NCI-H2107 treated with DMSO at 0.1 percent for 48 hours (cell line): ENCODE measurements around the gene RSAD1.

ENCODE experiments used
- DNase-seq: peaks from one replicate; lab custom pipeline; 2025; ENCODE audit not compliant: unreplicated experiment; lab: John Stamatoyannopoulos, UW

Gene RSAD1

GRCh38 chr17:50491505-50491904, 12.8 kb downstream of the RSAD1 start:
- DNase-seq = no peak

DNA sequence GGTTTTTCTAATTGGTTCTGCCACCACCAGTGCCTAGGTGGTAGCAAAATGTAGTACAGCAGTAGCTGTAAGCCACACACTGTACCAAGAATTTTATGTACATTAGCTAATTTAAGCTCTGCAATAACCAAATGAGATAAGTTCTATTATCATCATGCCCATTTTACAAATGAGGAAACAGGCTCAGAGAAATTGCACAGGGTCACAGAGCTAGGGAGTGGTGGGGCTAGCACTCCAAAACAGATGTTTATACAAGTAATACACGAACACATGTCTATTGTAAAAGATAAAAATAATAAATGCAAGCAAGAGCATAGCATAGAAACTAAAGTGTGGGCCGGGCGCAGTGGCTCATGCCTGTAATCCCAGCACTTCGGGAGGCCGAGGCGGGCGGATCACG, 13.6 kb downstream of the RSAD1 start:
- DNase-seq = no peak

GRCh38 chr17:50493744-50494143, 15.1 kb downstream of the RSAD1 start:
- DNase-seq = no peak

GRCh38 chr17:50495217-50495823, 16.7 kb downstream of the RSAD1 start:
- DNase-seq = no peak

GRCh38 chr17:50495918-50496317, 17.3 kb downstream of the RSAD1 start:
- DNase-seq = no peak

DNA sequence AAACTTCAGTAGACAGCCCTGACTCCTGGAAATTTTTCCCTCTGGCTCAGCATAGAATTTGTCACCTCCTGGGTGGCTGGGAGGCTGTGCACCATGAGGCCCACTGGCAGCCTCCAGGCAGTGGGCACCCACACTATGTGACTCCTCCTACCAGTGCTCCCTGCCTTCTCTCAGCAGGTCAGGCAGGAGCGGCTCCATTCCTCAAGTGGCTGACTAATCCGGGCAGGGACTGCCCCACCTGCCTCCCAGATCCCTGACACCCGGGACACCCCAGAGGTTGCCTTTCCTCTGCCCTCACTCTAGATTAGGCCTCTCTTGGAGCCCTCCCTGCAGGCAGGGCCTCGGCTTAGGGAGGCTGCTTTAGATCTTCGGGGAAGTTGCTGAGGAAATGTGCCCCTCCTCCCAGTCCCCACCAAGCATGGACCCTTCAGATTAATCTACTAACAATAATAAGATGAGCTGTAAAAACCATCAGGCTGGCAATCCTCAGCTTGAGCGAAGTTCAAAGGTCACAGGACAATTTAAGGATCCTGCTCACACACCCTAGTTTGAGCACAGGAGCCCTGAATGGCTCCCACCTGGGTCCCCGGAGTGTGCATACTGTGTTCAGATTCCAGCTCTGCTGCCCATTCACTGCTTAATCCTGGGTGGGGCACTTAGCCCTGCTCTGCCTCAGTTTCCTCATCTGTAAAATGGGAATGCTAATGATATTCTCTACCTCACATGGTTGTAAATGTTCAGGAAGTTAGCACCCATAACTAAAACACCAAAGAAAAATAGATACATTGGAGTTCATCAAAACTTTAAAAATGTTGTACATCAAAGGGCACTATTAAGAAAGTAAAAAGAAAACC, 19.6 kb downstream of the RSAD1 start:
- DNase-seq = no peak

DNA sequence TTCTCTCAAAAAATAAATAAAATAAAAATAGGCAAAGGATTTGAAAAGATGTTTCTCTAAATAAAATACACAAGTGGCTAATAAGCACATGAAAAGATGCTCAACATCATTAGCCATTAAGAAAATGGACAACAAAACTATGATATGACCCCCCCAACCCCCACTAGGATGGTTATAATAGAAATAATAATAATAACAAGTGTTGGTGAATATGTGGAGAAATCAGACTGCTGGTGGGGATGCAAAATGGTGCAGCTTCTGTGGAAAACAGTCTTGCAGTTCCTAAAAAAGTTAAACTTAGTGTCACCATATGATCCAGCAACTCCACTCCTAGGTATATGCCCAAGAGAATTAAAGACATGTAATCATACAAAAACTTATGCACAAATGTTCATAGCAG, 20.6 kb downstream of the RSAD1 start:
- DNase-seq = no peak

DNA sequence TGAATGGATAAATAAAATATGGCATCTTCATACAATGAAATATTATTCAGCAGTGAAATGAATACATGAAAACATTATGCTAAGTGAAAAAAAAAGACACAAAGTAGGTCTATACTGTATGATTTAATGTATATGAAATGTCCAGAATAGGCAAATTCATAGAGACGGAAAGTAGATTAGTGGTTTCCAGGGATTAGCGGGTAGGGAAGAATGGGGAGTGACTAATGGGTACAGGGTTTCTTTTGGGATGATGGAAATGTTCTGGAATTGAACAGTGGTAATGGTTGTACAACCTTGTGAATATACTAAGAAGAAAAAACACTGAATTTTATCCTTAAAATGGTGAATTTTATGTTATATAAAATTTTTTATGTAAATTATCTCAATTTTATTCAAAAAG, 21.1 kb downstream of the RSAD1 start:
- no peak for DNase-seq

- DNase-seq = no peak
Measured at GRCh38 chr17:50501054-50501453, 22.4 kb downstream of the RSAD1 start.

- DNase-seq = no peak
Measured at GRCh38 chr17:50502301-50502990, 23.8 kb downstream of the RSAD1 start.

- DNase-seq = no peak
Measured at GRCh38 chr17:50505591-50506130, 27.0 kb downstream of the RSAD1 start.

GRCh38 chr17:50506298-50506697, 27.6 kb downstream of the RSAD1 start:
- DNase-seq = no peak

DNA sequence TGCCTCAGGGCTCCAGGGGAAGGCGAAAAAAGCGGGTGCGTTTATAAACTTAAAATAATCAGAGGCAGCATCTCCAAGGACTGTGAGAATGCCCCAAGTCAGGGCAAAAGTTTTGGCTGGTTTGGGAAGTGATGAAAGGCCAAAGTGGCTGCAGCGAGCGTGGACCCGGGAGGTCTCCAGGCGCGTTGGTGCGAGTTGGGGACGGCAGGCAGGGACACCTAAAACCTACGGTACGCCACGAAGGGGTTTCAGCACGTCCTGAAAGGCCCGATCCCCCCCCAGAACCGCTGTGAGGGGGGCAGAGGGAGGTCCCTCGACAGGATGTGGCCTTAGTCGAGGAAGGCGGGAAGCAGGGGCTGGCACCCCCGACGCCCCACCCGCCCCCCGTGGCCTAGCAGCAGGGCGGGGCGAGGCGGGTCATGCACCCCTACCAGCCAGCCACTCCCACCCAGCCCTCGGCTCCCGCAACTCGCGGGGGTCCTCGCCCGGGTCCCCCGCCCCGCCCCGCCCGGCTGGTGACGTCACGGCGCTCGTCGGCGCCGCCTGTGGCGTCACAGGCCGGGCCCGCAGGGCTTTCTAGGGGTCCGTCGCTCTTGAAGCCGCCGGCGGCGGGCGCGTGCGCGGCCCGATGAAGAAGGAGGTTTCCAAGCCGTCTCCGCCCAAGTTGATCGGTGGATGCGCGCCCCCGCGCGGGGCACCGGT, 29.4 kb downstream of the RSAD1 start, which contains the start of gene MYCBPAP:
MYCBPAP (plus strand) TSS at position 569 of the 702 bp plus-strand sequence. CDS start 236 bp downstream, outside the sequence.
- no peak for DNase-seq

- DNase-seq = no peak
Measured at GRCh38 chr17:50508573-50509460, 30.2 kb downstream of the RSAD1 start.

DNA sequence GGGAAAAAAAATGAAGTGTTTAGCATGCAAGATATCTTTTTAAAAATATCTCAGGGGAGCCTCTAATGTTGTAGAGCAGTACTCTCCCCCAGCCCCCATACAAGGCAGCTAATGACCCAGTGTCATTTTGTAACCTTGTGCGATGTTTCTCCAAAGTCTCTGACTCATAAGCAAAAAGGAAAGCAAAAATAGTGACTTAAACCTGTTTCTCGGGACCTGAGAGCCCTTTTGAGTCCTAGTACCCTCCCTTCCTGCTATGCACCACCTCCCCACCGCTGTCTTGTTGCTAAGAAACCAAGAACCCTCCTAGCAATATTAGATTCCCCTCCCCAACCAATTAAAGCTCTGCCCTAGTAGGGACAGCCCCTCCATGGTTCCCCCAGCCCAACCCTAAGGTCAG, 32.4 kb downstream of the RSAD1 start:
- no peak for DNase-seq

DNA sequence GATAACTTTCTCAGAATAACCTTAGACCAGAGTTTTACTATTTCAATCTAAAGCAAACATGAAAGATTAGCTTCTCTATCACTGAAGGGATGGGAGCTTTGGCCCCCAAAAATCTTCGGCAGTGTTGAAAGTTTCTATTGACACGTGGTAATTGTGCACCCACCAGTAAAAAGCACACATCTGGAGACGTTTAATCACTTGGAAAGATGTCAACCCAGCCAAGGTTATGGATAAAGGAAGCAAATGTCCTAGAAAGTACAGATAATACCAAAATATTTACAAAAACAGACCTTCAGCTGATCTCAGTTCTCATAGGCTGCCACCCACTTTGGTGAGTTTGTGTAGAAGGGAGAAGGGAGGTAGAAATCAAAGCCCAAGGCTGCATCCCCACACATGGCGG, 34.8 kb downstream of the RSAD1 start:
- no peak for DNase-seq

- DNase-seq = no peak
Measured at GRCh38 chr17:50514388-50514787, 35.7 kb downstream of the RSAD1 start.

GRCh38 chr17:50514936-50515702, 36.5 kb downstream of the RSAD1 start:
- DNase-seq = no peak

- no peak for DNase-seq
Measured at GRCh38 chr17:50517011-50517410, 38.4 kb downstream of the RSAD1 start.
